Mesenchymal stem cell (in vitro differentiated cells and primary cell): ENCODE results near the gene CPD.
A peak's percentile ranks its signal among the peaks of the same experiment; 100 is the strongest.

Source experiments
- DNase-seq: peaks from one replicate; pipeline ENCODE4 v3.0.0-alpha.2; 2013
- H2AFZ ChIP-seq: one replicate; pipeline ENCODE4 v1.6.1; 2013; ENCODE audit warnings: low read depth, mild to moderate bottlenecking, control low read depth, inconsistent platforms, low read length, moderate library complexity
- H2AK5ac ChIP-seq: 2 replicates; pipeline ENCODE4 v1.6.1; 2013; ENCODE audit warnings: low read length, moderate library complexity, mild to moderate bottlenecking, inconsistent platforms; ENCODE audit not compliant: severe bottlenecking
- H2BK120ac ChIP-seq: one replicate; pipeline ENCODE4 v1.6.1; 2013; ENCODE audit warnings: low read depth, mild to moderate bottlenecking, inconsistent platforms, low read length, moderate library complexity
- H2BK12ac ChIP-seq, 2 experiments: one replicate each; pipeline ENCODE4 v1.6.1; 2013; ENCODE audit warnings: inconsistent platforms in 2 of 2, low read length in 2 of 2, mild to moderate bottlenecking in 2 of 2, moderate library complexity in 2 of 2, control low read depth in 1 of 2
- H2BK15ac ChIP-seq: one replicate; pipeline ENCODE4 v1.6.1; 2013; ENCODE audit warnings: mild to moderate bottlenecking, low read depth, inconsistent platforms; ENCODE audit not compliant: poor library complexity, severe bottlenecking
- H2BK5ac ChIP-seq: 2 replicates; pipeline ENCODE4 v1.6.1; 2013; ENCODE audit warnings: low read depth, mild to moderate bottlenecking, low read length, control low read depth, inconsistent platforms; ENCODE audit not compliant: poor library complexity, severe bottlenecking
- H3K14ac ChIP-seq, 2 experiments: one replicate each; pipeline ENCODE4 v1.6.1; 2013; ENCODE audit warnings: inconsistent platforms in 2 of 2, low read length in 2 of 2, control low read depth in 1 of 2, mild to moderate bottlenecking in 1 of 2, moderate library complexity in 1 of 2
- H3K18ac ChIP-seq, 2 experiments: one replicate each; pipeline ENCODE4 v1.6.1; 2013; ENCODE audit warnings: inconsistent platforms in 2 of 2, low read length in 2 of 2, control low read depth in 1 of 2, low read depth in 1 of 2, mild to moderate bottlenecking in 1 of 2
- H3K23ac ChIP-seq, 2 experiments: one replicate each; pipeline ENCODE4 v1.6.1; 2013; ENCODE audit warnings: inconsistent platforms in 2 of 2, low read length in 2 of 2, mild to moderate bottlenecking in 2 of 2, moderate library complexity in 2 of 2, control low read depth in 1 of 2
- H3K27ac ChIP-seq: 2 replicates; pipeline ENCODE4 v1.5.1; 2013; ENCODE audit warnings: mild to moderate bottlenecking, moderate library complexity, low read length, control low read depth, inconsistent platforms; ENCODE audit not compliant: poor library complexity, severe bottlenecking
- H3K27me3 ChIP-seq, 2 experiments: 2 replicates each; pipeline versions ENCODE4 v1.6.1 to v1.7.0; 2013; ENCODE audit warnings: low read length in 2 of 2, mild to moderate bottlenecking in 2 of 2, moderate library complexity in 2 of 2, control low read depth in 1 of 2, inconsistent platforms in 1 of 2; ENCODE audit not compliant: control insufficient read depth in 1 of 2, insufficient read depth in 1 of 2
- H3K36me3 ChIP-seq, 2 experiments: 2 replicates each; pipeline versions ENCODE4 v1.6.1 to v1.7.0; 2013; ENCODE audit warnings: low read length in 2 of 2, control low read depth in 1 of 2, inconsistent platforms in 1 of 2, low read depth in 1 of 2, mild to moderate bottlenecking in 1 of 2; ENCODE audit not compliant: insufficient read depth in 2 of 2, control insufficient read depth in 1 of 2
- H3K4ac ChIP-seq, 2 experiments: one replicate each; pipeline ENCODE4 v1.6.1; 2013; ENCODE audit warnings: inconsistent platforms in 2 of 2, low read length in 2 of 2, mild to moderate bottlenecking in 2 of 2, moderate library complexity in 2 of 2, control low read depth in 1 of 2, low read depth in 1 of 2
- H3K4me1 ChIP-seq: 2 replicates; pipeline ENCODE4 v1.6.1; 2013; ENCODE audit warnings: low read depth, low read length, control low read depth; ENCODE audit not compliant: control insufficient read depth, insufficient read depth
- H3K4me2 ChIP-seq: 2 replicates; pipeline ENCODE4 v1.6.1; 2013; ENCODE audit warnings: low read length, mild to moderate bottlenecking, inconsistent platforms; ENCODE audit not compliant: poor library complexity, severe bottlenecking
- H3K4me3 ChIP-seq, 2 experiments: 2 replicates each; pipeline versions ENCODE4 v1.5.1 to v1.7.0; 2013; ENCODE audit warnings: low read length in 2 of 2, mild to moderate bottlenecking in 2 of 2, control low read depth in 1 of 2, low read depth in 1 of 2; ENCODE audit not compliant: insufficient read depth in 1 of 2
- H3K79me1 ChIP-seq: replicated peaks from 2 replicates; pipeline ENCODE4 v1.6.1; 2013; ENCODE audit warnings: mild to moderate bottlenecking, control low read depth, low read length, inconsistent platforms; ENCODE audit not compliant: poor library complexity, severe bottlenecking
- H3K9ac ChIP-seq: 2 replicates; pipeline ENCODE4 v1.7.0; 2013; ENCODE audit warnings: mild to moderate bottlenecking, low read length, moderate library complexity
- H3K9me3 ChIP-seq: 2 replicates; pipeline ENCODE4 v1.7.0; 2013; ENCODE audit warnings: mild to moderate bottlenecking, low read length; ENCODE audit not compliant: control insufficient read depth
- H4K8ac ChIP-seq: one replicate; pipeline ENCODE4 v1.6.1; 2013; ENCODE audit warnings: inconsistent platforms, mild to moderate bottlenecking, low read length, moderate library complexity
- H4K91ac ChIP-seq: one replicate; pipeline ENCODE4 v1.6.1; 2013; ENCODE audit warnings: mild to moderate bottlenecking, low read length, inconsistent platforms
- WGBS: methylation state at CpG from one replicate; pipeline ENCODE4 v1.1.7; 2013; ENCODE audit warnings: mixed read lengths; 5-methylcytosine and 5-hydroxymethylcytosine counted together

CPD gene

GRCh38 chr17:30495586-30495985 is 116.9 kb downstream of the CPD start:
- Histone ChIP-seq H3K23ac (no peak overlapping the region), H2BK12ac (no peak overlapping the region), H3K4me3 (no peak overlapping the region), H3K14ac (no peak overlapping the region), H3K27ac (no peak overlapping the region), H2BK15ac (no peak overlapping the region), H2BK5ac (no peak overlapping the region), H3K18ac (no peak overlapping the region), H3K4me1 (no peaks in the 10 kb centered on the region), H4K8ac (no peak overlapping the region), H3K9ac (no peak overlapping the region), H3K36me3 (peaks cover 13 to 97% of the 10 kb centered on the region in 2 experiments), H3K27me3 (no peaks in the 10 kb centered on the region), H2AFZ (no peak overlapping the region), H3K79me1 (peaks cover 10% of the 10 kb centered on the region), H4K91ac (no peak overlapping the region), H3K4me2 (no peak overlapping the region), H3K9me3 (no peaks in the 10 kb centered on the region), H3K4ac (no peak overlapping the region), H2BK120ac (no peak overlapping the region), H2AK5ac (no peak overlapping the region)
- no peak for DNase-seq

GRCh38 chr17:30503558-30503957 is 124.8 kb downstream of the CPD start:
- Histone ChIP-seq H3K9ac (no peak overlapping the region), H4K8ac (no peak overlapping the region), H3K4me3 (no peak overlapping the region), H2AK5ac (no peak overlapping the region), H3K4me2 (no peak overlapping the region), H2BK5ac (no peak overlapping the region), H3K27me3 (no peaks in the 10 kb centered on the region), H2BK15ac (no peak overlapping the region), H2BK12ac (no peak overlapping the region), H3K4me1 (no peaks in the 10 kb centered on the region), H4K91ac (no peak overlapping the region), H3K9me3 (no peaks in the 10 kb centered on the region), H2BK120ac (no peak overlapping the region), H3K79me1 (peaks cover 23% of the 10 kb centered on the region), H2AFZ (no peak overlapping the region), H3K23ac (no peak overlapping the region), H3K18ac (no peak overlapping the region), H3K36me3 (peaks cover 19 to 93% of the 10 kb centered on the region in 2 experiments), H3K14ac (no peak overlapping the region), H3K27ac (peak overlapping the region; percentile 51), H3K4ac (no peak overlapping the region)
- 67% methylated on average over 4 of the region's 4 CpGs for WGBS
- peak; percentile 28 for DNase-seq

GRCh38 chr17:30505868-30506417 is 127.2 kb downstream of the CPD start:
- Histone ChIP-seq H2BK120ac (no peak overlapping the region), H3K27me3 (no peaks in the 10 kb centered on the region), H3K9me3 (no peaks in the 10 kb centered on the region), H3K9ac (no peak overlapping the region), H3K4me2 (no peak overlapping the region), H2BK5ac (no peak overlapping the region), H3K14ac (no peak overlapping the region), H2BK12ac (no peak overlapping the region), H2BK15ac (no peak overlapping the region), H3K79me1 (peaks cover 24% of the 10 kb centered on the region), H3K4me1 (no peaks in the 10 kb centered on the region), H3K18ac (no peak overlapping the region), H4K8ac (no peak overlapping the region), H3K27ac (no peak overlapping the region), H3K36me3 (peaks cover 19 to 82% of the 10 kb centered on the region in 2 experiments), H2AFZ (no peak overlapping the region), H3K4me3 (no peak overlapping the region), H4K91ac (no peak overlapping the region), H3K4ac (no peak overlapping the region), H2AK5ac (no peak overlapping the region), H3K23ac (no peak overlapping the region)
- DNase-seq = no peak
- WGBS = 98% methylated on average over 6 of the region's 6 CpGs

DNA sequence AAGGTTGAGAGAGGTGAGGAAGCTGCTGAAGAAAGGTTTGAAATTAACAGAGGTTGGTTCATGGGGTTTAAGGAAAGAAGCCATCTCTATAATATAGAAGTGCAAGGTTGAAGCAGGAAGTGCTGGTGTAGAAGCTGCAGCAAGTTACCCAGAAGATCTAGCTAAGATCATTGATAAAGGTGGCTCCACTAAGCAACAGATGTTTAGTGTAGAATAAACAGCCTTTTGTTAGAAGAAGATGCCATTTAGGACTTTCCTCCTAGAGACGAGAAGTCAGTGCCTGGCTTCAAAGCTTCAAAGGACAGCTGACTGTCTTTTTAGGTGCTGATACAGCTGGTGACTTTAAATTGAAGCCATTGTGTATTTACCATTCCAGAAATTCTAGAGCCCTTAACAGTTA is 127.8 kb downstream of the CPD start:
- Histone ChIP-seq H3K4me1 (no peaks in the 10 kb centered on the region), H2BK12ac (no peak overlapping the region), H2AK5ac (no peak overlapping the region), H3K9ac (no peak overlapping the region), H3K18ac (no peak overlapping the region), H3K27ac (no peak overlapping the region), H3K4ac (no peak overlapping the region), H3K14ac (no peak overlapping the region), H3K23ac (no peak overlapping the region), H3K4me3 (no peak overlapping the region), H3K79me1 (peaks cover 21% of the 10 kb centered on the region), H2BK120ac (no peak overlapping the region), H2AFZ (no peak overlapping the region), H2BK5ac (no peak overlapping the region), H3K9me3 (no peaks in the 10 kb centered on the region), H2BK15ac (no peak overlapping the region), H4K8ac (no peak overlapping the region), H3K36me3 (peaks cover 18 to 82% of the 10 kb centered on the region in 2 experiments), H3K4me2 (no peak overlapping the region), H3K27me3 (no peaks in the 10 kb centered on the region), H4K91ac (no peak overlapping the region)
- DNase-seq = no peak
- WGBS = 100% methylated on average over 1 of the region's 1 CpG
